Trophoblast cell (in vitro differentiated cells and primary cell): ENCODE measurements around the gene DISC1.
"Not testable (repeated sequence)": the region's sequence is repeated elsewhere in the genome, so short reads cannot be mapped to it uniquely, and the experiment has no call there.

Experiments
- DNase-seq, 2 donors: peaks; one replicate each; pipeline ENCODE4 v3.0.0-alpha.2; 2016
- H2AFZ ChIP-seq: 2 replicates; pipeline ENCODE4 v1.6.1; 2013; ENCODE audit warnings: low read length, moderate library complexity, mild to moderate bottlenecking; ENCODE audit not compliant: insufficient read depth, poor library complexity
- H2AK5ac ChIP-seq: 2 replicates; pipeline ENCODE4 v1.6.1; 2013; ENCODE audit warnings: mild to moderate bottlenecking, low read length
- H2BK120ac ChIP-seq: 2 replicates; pipeline ENCODE4 v1.6.1; 2013; ENCODE audit warnings: low read length, mild to moderate bottlenecking, moderate library complexity; ENCODE audit not compliant: insufficient read depth, poor library complexity
- H2BK12ac ChIP-seq: 2 replicates; pipeline ENCODE4 v1.6.1; 2013; ENCODE audit warnings: mild to moderate bottlenecking, low read length, moderate library complexity
- H2BK5ac ChIP-seq: 2 replicates; pipeline ENCODE4 v1.6.1; 2013; ENCODE audit warnings: low read length, low read depth, moderate library complexity, mild to moderate bottlenecking; ENCODE audit not compliant: poor library complexity
- H3K14ac ChIP-seq: 2 replicates; pipeline ENCODE4 v1.6.1; 2013; ENCODE audit warnings: mild to moderate bottlenecking, low read length
- H3K18ac ChIP-seq: 2 replicates; pipeline ENCODE4 v1.6.1; 2013; ENCODE audit warnings: mild to moderate bottlenecking, low read length
- H3K23ac ChIP-seq: 2 replicates; pipeline ENCODE4 v1.6.1; 2013; ENCODE audit warnings: low read length
- H3K27ac ChIP-seq: 2 replicates; pipeline ENCODE4 v1.5.1; 2013; ENCODE audit warnings: low read depth, mild to moderate bottlenecking, inconsistent platforms, low read length, moderate library complexity
- H3K27me3 ChIP-seq: 2 replicates; pipeline ENCODE4 v1.6.1; 2013; ENCODE audit warnings: inconsistent platforms, mild to moderate bottlenecking, low read length, moderate library complexity; ENCODE audit not compliant: insufficient read depth
- H3K36me3 ChIP-seq, 2 experiments: 1 replicate in 1 of 2; 2 replicates in 1 of 2; pipeline ENCODE4 v1.6.1; 2013; ENCODE audit warnings: low read length in 2 of 2, mild to moderate bottlenecking in 2 of 2, moderate library complexity in 1 of 2; ENCODE audit not compliant: insufficient read depth in 2 of 2, control insufficient read depth in 1 of 2
- H3K4ac ChIP-seq: 2 replicates; pipeline ENCODE4 v1.6.1; 2013; ENCODE audit warnings: low read depth, mild to moderate bottlenecking, low read length, moderate library complexity
- H3K4me1 ChIP-seq, 2 experiments: 1 replicate in 1 of 2; 2 replicates in 1 of 2; pipeline ENCODE4 v1.6.1; 2013; ENCODE audit warnings: low read length in 2 of 2, mild to moderate bottlenecking in 2 of 2, moderate library complexity in 1 of 2; ENCODE audit not compliant: insufficient read depth in 2 of 2, control insufficient read depth in 1 of 2
- H3K4me2 ChIP-seq: 2 replicates; pipeline ENCODE4 v1.6.1; 2013; ENCODE audit warnings: inconsistent platforms, mild to moderate bottlenecking, low read length, moderate library complexity
- H3K4me3 ChIP-seq: 2 replicates; pipeline ENCODE4 v1.5.1; 2013; ENCODE audit warnings: mild to moderate bottlenecking, low read depth, low read length, inconsistent platforms
- H3K79me1 ChIP-seq: one replicate; pipeline ENCODE4 v1.6.1; 2013; ENCODE audit warnings: low read length
- H3K79me2 ChIP-seq: 2 replicates; pipeline ENCODE4 v1.6.1; 2013; ENCODE audit warnings: low read length, mild to moderate bottlenecking; ENCODE audit not compliant: control insufficient read depth, insufficient read depth, poor library complexity
- H3K9ac ChIP-seq: 2 replicates; pipeline ENCODE4 v1.6.1; 2013; ENCODE audit warnings: mild to moderate bottlenecking, low read length
- H3K9me3 ChIP-seq: 2 replicates; pipeline ENCODE4 v1.6.1; 2013; ENCODE audit warnings: low read depth, mild to moderate bottlenecking, control low read depth, inconsistent platforms, low read length; ENCODE audit not compliant: insufficient read depth
- H4K12ac ChIP-seq: 2 replicates; pipeline ENCODE4 v1.6.1; 2013; ENCODE audit warnings: low read depth, mild to moderate bottlenecking, low read length, moderate library complexity
- H4K8ac ChIP-seq: 2 replicates; pipeline ENCODE4 v1.6.1; 2013; ENCODE audit warnings: low read depth, mild to moderate bottlenecking, low read length, moderate library complexity
- H4K91ac ChIP-seq: one replicate; pipeline ENCODE4 v1.6.1; 2013; ENCODE audit warnings: low read depth, mild to moderate bottlenecking, low read length, moderate library complexity
- WGBS: extraction: QIAGEN DNeasy Blood & Tissue Kit; methylation state at CpG from one replicate; pipeline ENCODE4 v1.1.7; 2013; ENCODE audit warnings: missing lambda C conversion rate; ENCODE audit not compliant: insufficient read length, insufficient coverage; ENCODE audit errors: extremely low coverage; 5-methylcytosine and 5-hydroxymethylcytosine counted together

Gene DISC1

DNA sequence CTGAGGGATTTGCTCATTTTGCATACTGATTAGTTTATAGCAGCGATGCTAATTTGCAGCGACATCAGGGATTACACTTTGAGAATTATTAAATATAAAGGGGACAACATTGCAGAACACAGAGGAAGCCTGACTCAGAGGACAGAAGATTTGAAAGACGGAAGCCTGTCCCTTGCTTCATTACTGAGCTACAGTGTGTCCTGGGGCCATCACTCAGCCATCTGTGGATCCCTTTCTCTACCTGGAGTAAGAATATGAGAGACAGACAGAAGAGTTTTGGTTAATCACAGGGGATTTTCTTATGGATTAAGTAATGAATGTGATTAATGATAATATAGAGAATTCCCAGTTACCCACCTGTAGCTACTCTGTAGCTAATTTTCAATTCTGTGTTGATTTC is 134.7 kb downstream of the DISC1 start:
- Histone ChIP-seq H2BK12ac (no peak overlapping the region), H3K4me1 (peaks cover 0 to 5% of the 10 kb centered on the region in 2 experiments), H2AK5ac (no peak overlapping the region), H3K79me2 (no peaks in the 10 kb centered on the region), H3K4me2 (no peak overlapping the region), H3K4ac (no peak overlapping the region), H3K18ac (no peak overlapping the region), H3K79me1 (no peaks in the 10 kb centered on the region), H3K9ac (no peak overlapping the region), H3K27me3 (no peaks in the 10 kb centered on the region), H4K12ac (no peak overlapping the region), H4K8ac (no peak overlapping the region), H3K36me3 (no peaks in the 10 kb centered on the region), H2BK120ac (no peak overlapping the region), H2AFZ (no peak overlapping the region), H3K9me3 (peaks cover 2% of the 10 kb centered on the region), H3K14ac (no peak overlapping the region), H2BK5ac (no peak overlapping the region), H4K91ac (no peak overlapping the region), H3K4me3 (no peak overlapping the region), H3K23ac (no peak overlapping the region), H3K27ac (no peak overlapping the region)
- DNase-seq = no peak
- no CpG with 5 or more reads among the region's 3 CpGs for WGBS

DNA sequence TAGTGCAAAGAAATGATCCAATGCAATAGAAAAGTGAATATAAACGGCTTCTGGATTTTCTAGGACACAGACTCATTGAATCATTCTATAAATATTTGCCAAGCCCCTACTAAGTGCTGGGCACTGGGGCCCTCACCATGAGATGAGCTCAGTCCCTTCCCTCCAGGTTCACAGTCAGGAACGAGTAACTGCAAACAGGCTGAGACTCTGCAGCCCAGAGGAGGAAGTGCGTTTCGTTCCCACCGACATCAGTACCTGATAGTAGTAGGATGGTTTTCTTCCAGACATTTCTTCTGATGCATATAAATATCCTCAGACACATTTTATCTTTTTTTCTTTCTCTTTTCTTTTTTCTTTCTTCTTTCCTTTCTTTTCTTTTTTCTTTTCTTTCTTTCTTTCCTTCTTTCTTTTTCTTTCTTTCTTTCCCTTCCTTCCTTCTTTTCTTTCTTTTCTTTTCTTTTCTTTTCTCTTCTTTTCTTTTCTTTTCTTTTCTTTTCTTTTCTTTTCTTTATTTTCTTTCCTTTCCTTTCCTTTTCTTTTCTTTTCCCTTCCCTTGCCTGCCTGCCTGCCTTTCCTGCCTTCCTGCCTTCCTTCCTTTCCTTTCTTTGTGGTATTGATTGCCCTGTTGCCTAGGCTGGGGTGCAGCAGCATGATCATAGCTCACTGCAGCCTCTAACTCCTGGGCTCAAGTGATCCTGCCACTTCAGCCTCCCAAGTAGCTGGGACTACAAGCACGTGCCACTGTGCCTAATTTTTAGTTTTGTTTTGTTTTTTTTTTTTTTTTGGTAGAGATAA is 135.4 kb downstream of the DISC1 start:
- Histone ChIP-seq H3K36me3 (no peaks in the 10 kb centered on the region), H3K27me3 (no peaks in the 10 kb centered on the region), H3K9ac (no peak overlapping the region), H4K12ac (no peak overlapping the region), H3K9me3 (peaks cover 2% of the 10 kb centered on the region), H3K18ac (no peak overlapping the region), H2BK12ac (no peak overlapping the region), H2AFZ (no peak overlapping the region), H3K4me2 (no peak overlapping the region), H3K4ac (no peak overlapping the region), H3K4me1 (peaks cover 0 to 5% of the 10 kb centered on the region in 2 experiments), H3K14ac (no peak overlapping the region), H2BK120ac (no peak overlapping the region), H4K8ac (no peak overlapping the region), H4K91ac (no peak overlapping the region), H2BK5ac (no peak overlapping the region), H3K27ac (no peak overlapping the region), H3K23ac (no peak overlapping the region), H3K4me3 (no peak overlapping the region), H2AK5ac (no peak overlapping the region), H3K79me1 (no peaks in the 10 kb centered on the region), H3K79me2 (no peaks in the 10 kb centered on the region)
- DNase-seq = no peak
- WGBS = no CpG with 5 or more reads among the region's 6 CpGs

DNA sequence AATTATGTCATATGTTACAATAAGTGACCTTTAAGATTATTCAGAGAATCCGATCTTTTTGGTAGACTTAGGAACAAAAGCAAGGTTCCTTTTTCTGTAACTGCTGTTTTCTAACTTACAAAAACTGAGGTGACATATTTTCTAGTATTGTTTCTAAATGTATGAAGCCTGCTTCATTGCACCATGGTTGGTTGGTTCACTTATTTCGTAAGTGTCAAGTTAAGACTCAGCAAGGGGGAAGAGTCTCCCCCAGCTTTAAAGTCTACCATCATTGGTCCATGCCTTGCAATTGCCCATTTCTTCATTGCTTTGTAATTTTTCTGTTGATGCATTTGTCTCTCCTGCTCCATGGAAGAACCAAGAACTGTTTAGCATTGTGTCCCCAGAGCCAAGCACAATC is 136.9 kb downstream of the DISC1 start:
- no peak for DNase-seq
- H3K4me3 ChIP-seq = no peak overlapping the region
- no peak overlapping the region for H4K91ac ChIP-seq
- no peaks in the 10 kb centered on the region for H3K27me3 ChIP-seq
- H2BK12ac ChIP-seq = no peak overlapping the region
- no peak overlapping the region for H2AK5ac ChIP-seq
- no peak overlapping the region for H4K12ac ChIP-seq
- H3K9me3 ChIP-seq = peaks cover 2% of the 10 kb centered on the region
- H3K9ac ChIP-seq = no peak overlapping the region
- no peak overlapping the region for H2BK120ac ChIP-seq
- H3K27ac ChIP-seq = no peak overlapping the region
- H3K18ac ChIP-seq = no peak overlapping the region
- no peaks in the 10 kb centered on the region for H3K79me2 ChIP-seq
- no peak overlapping the region for H3K4me2 ChIP-seq
- no peak overlapping the region for H2AFZ ChIP-seq
- H3K4me1 ChIP-seq = no peaks in the 10 kb centered on the region
- H3K36me3 ChIP-seq = no peaks in the 10 kb centered on the region
- H2BK5ac ChIP-seq = no peak overlapping the region
- H3K4ac ChIP-seq = no peak overlapping the region
- no peak overlapping the region for H4K8ac ChIP-seq
- no peak overlapping the region for H3K14ac ChIP-seq
- no peak overlapping the region for H3K23ac ChIP-seq
- H3K79me1 ChIP-seq = no peaks in the 10 kb centered on the region
- WGBS = no CpG with 5 or more reads among the region's 2 CpGs

DNA sequence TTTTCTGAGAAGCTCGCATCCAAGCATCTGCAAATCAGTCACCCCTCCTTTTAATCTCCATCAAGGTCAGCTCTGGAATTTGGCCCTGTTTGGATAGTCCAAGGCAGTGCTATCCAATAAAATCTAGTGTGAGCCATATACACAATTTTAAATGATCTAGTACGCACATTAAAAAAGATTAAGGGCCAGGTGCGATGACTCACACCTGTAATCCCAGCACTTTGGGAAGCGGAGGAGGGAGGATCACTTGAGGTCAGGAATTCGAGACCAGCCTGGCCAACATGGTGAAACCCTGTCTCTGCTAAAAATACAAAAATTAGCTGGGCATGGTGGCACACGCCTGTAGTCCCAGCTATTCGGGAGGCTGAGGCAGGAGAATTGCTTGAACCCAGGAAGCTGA is 139.2 kb downstream of the DISC1 start:
- not testable (repeated sequence) for H3K27me3 ChIP-seq, H3K4me3 ChIP-seq, H3K4ac ChIP-seq, H4K91ac ChIP-seq, H3K36me3 ChIP-seq, H4K8ac ChIP-seq, H3K4me1 ChIP-seq, H3K18ac ChIP-seq, H3K79me1 ChIP-seq, H3K14ac ChIP-seq, H2AK5ac ChIP-seq, H4K12ac ChIP-seq, H3K27ac ChIP-seq, DNase-seq, H3K79me2 ChIP-seq, H3K9ac ChIP-seq, H2BK120ac ChIP-seq, H3K9me3 ChIP-seq, H2BK12ac ChIP-seq, H2BK5ac ChIP-seq, H3K4me2 ChIP-seq, H3K23ac ChIP-seq, H2AFZ ChIP-seq
- no CpG with 5 or more reads among the region's 7 CpGs for WGBS
